T47D (cell line): ENCODE results near the gene HSBP1L1.

ENCODE experiments used
- DNase-seq, 2 experiments: peaks; one replicate each; pipeline versions ENCODE4 v3.0.0 to v3.0.0-alpha.2; 2011 to 2012; ENCODE audit warnings: low read depth in 1 of 2, low spot score in 1 of 2
- JUND ChIP-seq: IDR thresholded peaks from 2 replicates; pipeline ENCODE4 v1.6.1; 2012; ENCODE audit warnings: low read depth
- in situ Hi-C: cut with HindIII; loops from 2 replicates; pipeline ENCODE4 v1.10.0; 2016; ENCODE audit warnings: low sequenced_read_pairs, low pct_unique_long_range_greater_than_20kb

HSBP1L1 gene

GRCh38 chr18:79934311-79935097 lies 29.9 kb upstream of the HSBP1L1 start:
- in situ Hi-C loops: no loop called here
- peak in 1 of 2 experiments; percentile 27 for DNase-seq
- TF ChIP-seq JUND: no peak

DNA sequence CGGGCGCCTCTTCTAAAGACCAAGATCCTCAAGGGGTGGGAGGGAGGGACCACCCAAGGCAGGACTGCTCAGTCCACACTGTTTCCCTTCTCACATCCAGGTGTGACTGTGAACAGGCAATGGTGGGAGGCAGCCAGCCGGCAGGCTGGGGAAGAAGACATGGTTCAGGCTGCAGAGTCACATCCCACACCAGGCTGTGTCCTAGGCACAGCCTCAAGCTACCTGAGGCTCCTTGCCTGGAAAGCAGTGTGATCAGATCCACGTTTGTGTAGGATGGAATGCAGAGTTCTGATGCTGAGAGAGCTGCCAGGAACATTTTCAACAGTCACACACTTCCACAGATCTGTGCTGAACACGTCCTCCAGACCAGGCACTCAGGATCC lies 29.4 kb upstream of the HSBP1L1 start:
- DNase-seq: no peak
- in situ Hi-C loops: no loop called here
- TF ChIP-seq JUND: no peak

DNA sequence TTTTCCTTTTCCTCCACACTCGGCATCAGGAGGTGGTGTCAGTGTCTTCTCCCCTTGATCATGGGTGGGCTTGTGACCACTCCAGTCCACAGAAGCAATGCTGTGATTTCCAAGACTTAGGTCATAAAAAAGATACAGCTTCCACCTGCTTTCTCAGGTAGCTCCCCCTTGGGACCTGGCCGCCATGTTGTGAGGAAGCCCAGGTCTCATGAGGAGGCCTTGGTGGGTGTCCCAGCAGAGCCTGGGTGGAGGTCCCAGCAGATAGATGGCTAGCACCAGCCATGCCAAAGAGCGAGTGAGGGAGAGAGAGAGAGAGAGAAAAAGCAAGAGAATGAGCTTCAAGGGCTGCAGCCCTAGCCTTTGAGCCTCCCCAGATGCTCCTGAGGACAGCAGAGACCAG lies 28.9 kb upstream of the HSBP1L1 start:
- no peak for TF ChIP-seq JUND
- in situ Hi-C loops: no loop called here
- DNase-seq: no peak

- TF ChIP-seq JUND: no peak
- no peak for DNase-seq
- in situ Hi-C loops: no loop called here
Measured at GRCh38 chr18:79935925-79936324, 28.5 kb upstream of the HSBP1L1 start.

DNA sequence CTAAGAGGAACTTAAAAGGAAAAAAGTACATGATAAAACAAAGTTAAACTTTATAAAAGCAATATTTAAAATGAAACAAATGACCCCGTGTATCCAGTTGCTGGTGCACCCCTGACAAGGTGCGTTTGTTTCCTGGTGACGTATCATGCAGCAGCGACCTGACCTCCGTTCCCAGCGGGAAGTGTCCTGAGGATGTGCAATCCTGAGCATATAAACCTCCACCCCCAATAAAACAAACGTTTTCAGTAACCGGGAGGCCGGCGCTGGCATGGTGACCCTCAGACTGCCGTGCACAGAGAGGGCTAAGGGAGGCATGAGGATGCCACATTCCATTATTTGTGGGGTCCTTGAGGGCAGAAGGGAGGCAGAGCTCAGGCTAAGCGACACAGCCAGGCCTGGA lies 27.8 kb upstream of the HSBP1L1 start:
- no peak for DNase-seq
- TF ChIP-seq JUND: no peak
- in situ Hi-C loops: no loop called here

DNA sequence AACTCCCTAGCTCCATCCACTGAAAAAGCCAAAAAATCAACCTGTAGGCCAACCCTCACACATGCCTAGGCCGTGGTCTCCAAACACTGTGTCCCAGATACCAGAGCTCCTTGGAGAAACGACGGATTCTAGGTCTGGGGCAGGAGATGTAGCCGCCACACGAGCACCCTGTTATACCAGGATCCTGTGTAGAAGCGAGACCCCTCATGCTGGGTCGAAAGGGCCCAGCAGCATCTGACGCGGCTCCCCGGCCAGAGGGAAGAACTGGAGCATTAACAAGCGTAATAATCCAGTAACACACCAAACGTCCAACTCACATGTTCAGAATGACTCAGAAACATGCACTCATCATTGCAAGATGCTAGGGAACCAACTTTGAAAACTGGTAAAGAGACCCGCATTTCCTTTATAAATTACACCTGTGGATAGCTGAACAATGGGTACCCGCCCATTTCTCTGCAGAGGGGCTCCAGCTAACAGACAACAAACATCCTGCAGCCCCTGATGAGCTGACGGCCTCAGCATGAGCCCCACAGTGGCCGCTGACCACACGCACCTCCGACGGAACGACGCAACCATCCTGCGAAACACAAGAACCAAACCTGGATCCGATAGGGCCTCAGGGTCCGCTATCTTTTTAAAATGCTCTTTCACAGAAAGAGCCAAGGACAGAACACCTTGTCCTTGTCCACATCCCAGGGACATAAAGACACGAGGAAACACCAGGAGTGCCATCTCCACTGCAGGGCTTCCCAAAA lies 27.2 kb upstream of the HSBP1L1 start:
- TF ChIP-seq JUND: no peak
- in situ Hi-C loops: no loop called here
- no peak for DNase-seq

GRCh38 chr18:79938196-79938595 lies 26.2 kb upstream of the HSBP1L1 start:
- no peak for TF ChIP-seq JUND
- no peak for DNase-seq
- in situ Hi-C loops: no loop called here

GRCh38 chr18:79939096-79939495 lies 25.3 kb upstream of the HSBP1L1 start:
- in situ Hi-C loops: no loop called here
- no peak for DNase-seq
- TF ChIP-seq JUND: no peak

DNA sequence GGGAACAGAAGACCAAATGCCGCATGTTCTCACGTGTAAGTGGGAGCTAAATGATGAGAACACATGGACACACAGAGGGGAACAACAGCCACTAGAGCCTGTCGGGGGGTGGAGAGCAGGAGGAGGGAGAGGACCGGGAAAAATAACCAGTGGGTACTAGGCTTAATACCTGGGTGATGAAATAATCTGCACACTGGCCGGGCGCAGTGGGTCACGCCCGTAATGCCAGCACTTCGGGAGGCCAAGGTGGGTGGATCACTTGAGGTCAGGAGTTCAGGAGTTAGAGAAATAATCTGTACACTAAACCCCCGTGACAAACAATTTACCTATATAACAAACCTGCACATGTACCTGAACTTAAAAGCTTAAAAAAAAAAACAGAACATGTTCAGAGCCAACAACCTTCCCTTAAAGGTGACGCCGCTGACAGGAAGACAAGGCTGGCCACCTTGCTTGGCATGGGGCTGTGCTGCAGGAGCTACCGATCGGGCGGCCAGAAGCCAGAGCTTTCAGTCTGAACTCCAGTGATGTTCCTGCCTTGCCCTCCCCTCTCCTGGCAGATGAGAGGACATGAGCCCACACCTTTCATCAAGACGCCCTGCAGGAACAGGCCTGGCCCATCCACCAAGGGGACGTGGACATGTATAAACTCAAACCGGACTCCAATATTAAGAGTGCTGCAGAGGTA lies 24.2 kb upstream of the HSBP1L1 start:
- DNase-seq: no peak
- TF ChIP-seq JUND: no peak
- in situ Hi-C loops: no loop called here

GRCh38 chr18:79940814-79941472 lies 23.5 kb upstream of the HSBP1L1 start:
- in situ Hi-C loops: no loop called here
- DNase-seq: no peak
- TF ChIP-seq JUND: no peak

GRCh38 chr18:79941473-79942119 lies 22.8 kb upstream of the HSBP1L1 start:
- no peak for TF ChIP-seq JUND
- in situ Hi-C loops: no loop called here
- no peak for DNase-seq

DNA sequence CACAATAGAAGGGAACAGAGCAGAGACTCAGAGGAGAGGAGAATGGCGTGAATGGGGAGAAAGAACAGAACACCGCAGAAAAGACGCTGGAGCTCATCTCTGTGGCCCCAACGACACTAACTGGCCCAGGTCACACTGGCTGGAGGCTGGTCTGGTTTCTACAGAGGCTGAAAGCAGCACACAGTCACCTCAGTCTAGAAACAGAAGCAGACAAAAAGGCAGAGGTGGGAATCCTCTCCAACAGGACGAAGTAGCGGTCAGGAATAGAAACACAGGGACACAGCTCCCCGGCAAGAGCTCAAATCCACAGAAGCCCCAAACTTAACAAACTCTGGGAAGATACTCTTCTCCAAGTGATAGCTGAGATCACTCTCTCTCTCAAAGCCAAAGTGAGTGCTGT lies 22.2 kb upstream of the HSBP1L1 start:
- TF ChIP-seq JUND: no peak
- DNase-seq: no peak
- in situ Hi-C loops: no loop called here
